Sigmoid colon (tissue), 3 donors: ENCODE results near the gene BEST1.

Experiments used
- CTCF ChIP-seq, 4 experiments: fragments of 450-650 bp in 3 of 4; fragments of 200-600 bp in 1 of 4; IDR thresholded peaks; one replicate each; pipeline ENCODE4 v1.5.1; 2016 to 2019; ENCODE audit warnings: antibody characterized with exemption in 4 of 4, mild to moderate bottlenecking in 3 of 4, moderate library complexity in 2 of 4
- POLR2A ChIP-seq, 2 donors: fragments of 450-650 bp; IDR thresholded peaks; one replicate each; pipeline ENCODE4 v1.6.1; 2016; ENCODE audit warnings: antibody characterized with exemption in 2 of 2, mild to moderate bottlenecking in 2 of 2, moderate library complexity in 2 of 2

DNA sequence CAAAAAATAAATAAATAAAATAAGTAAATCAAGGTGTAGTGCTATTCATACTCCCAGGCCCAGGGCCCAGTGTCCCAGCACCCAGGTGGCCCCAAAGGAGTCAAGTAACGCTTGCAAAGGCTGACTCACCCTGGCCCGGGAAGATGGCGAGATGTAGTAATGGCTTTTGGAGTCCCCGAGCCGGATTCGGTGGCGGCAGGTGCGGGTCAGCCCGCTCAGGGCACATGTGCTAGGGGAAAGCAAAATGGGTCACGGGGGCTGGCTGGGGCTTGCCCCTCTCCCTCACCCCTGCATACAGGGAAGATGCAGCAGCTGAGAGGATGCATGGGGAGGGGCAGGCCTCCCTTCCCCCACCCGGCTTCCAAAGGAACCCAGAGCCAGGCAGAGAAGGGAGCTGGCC lies 47.8 kb upstream of the BEST1 start:
- TF ChIP-seq CTCF (IDR thresholded peaks at IDR 0.05) (no peak), POLR2A (IDR thresholded peaks at IDR 0.05) (no peak)
